Hepatocyte (in vitro differentiated cells): ENCODE data around the gene MYO1D. TPM values are rescaled to one million over a fixed set of nuclear protein-coding genes. Genes with fewer than 3 reads are reported as not detected.

Experiments
- DNase-seq: peaks from one replicate; pipeline ENCODE4 v3.0.0-alpha.2; 2016; ENCODE audit warnings: low spot score
- H2AFZ ChIP-seq: fragments of 200-600 bp; sonication (generic); 2 replicates; pipeline ENCODE4 v1.6.0; 2016; ENCODE audit warnings: antibody characterized with exemption, mild to moderate bottlenecking
- H3K27ac ChIP-seq: fragments of 200-600 bp; sonication (generic); 2 replicates; pipeline ENCODE4 v1.5.1; 2016; ENCODE audit warnings: mild to moderate bottlenecking
- H3K27me3 ChIP-seq: fragments of 200-600 bp; sonication (generic); 2 replicates; pipeline ENCODE4 v1.6.1; 2016
- H3K36me3 ChIP-seq: fragments of 200-600 bp; sonication (generic); replicated peaks from 2 replicates; pipeline ENCODE4 v1.5.1; 2016; ENCODE audit warnings: low read depth; ENCODE audit not compliant: insufficient read depth
- H3K4me1 ChIP-seq: fragments of 200-600 bp; sonication (generic); 2 replicates; pipeline ENCODE4 v1.5.1; 2016; ENCODE audit warnings: mild to moderate bottlenecking, moderate library complexity; ENCODE audit not compliant: insufficient read depth
- H3K4me2 ChIP-seq: fragments of 200-600 bp; sonication (generic); 2 replicates; pipeline ENCODE4 v1.6.0; 2016
- H3K4me3 ChIP-seq: fragments of 200-600 bp; sonication (generic); 2 replicates; pipeline ENCODE4 v1.5.1; 2016; ENCODE audit warnings: mild to moderate bottlenecking
- H3K79me2 ChIP-seq: fragments of 200-600 bp; sonication (generic); 2 replicates; pipeline ENCODE4 v1.6.0; 2017; ENCODE audit warnings: mild to moderate bottlenecking
- H3K9me2 ChIP-seq: fragments of 200-600 bp; sonication (generic); replicated peaks from 2 replicates; pipeline ENCODE4 v1.6.0; 2017; ENCODE audit warnings: mild to moderate bottlenecking; ENCODE audit not compliant: insufficient read depth
- H3K9me3 ChIP-seq: fragments of 200-600 bp; sonication (generic); 2 replicates; pipeline ENCODE4 v1.5.1; 2016; ENCODE audit warnings: low read depth, mild to moderate bottlenecking
- H4K20me1 ChIP-seq: fragments of 200-600 bp; sonication (generic); 2 replicates; pipeline ENCODE4 v1.6.0; 2016; ENCODE audit warnings: mild to moderate bottlenecking; ENCODE audit not compliant: insufficient read depth, poor library complexity, severe bottlenecking
- EZH2 ChIP-seq: fragments of 200-600 bp; sonication (generic); IDR thresholded peaks from 2 replicates; pipeline ENCODE4 v1.6.1; 2016; ENCODE audit warnings: antibody characterized with exemption, mild to moderate bottlenecking, borderline replicate concordance
- EZH2phosphoT487 ChIP-seq: fragments of 200-600 bp; sonication (generic); IDR thresholded peaks from one replicate; pipeline ENCODE4 v1.6.1; 2018; ENCODE audit warnings: antibody characterized with exemption, mild to moderate bottlenecking, low read depth, moderate library complexity; ENCODE audit not compliant: unreplicated experiment, severe bottlenecking
- WGBS: methylation state at CpG from one replicate; pipeline ENCODE4 v1.1.6; 2016; ENCODE audit warnings: low lambda C conversion rate; ENCODE audit errors: missing lambda C conversion rate; 5-methylcytosine and 5-hydroxymethylcytosine counted together
- polyA plus RNA-seq: library from polyadenylated mRNA; unstranded; fragments of >200 nt; fragmentation: Nextera tagmentation; extraction: Ambion mirVana; gene quantifications from 2 replicates; pipeline ENCODE4 v1.2.1, GENCODE V29; 2016
- total RNA-seq: library from RNA; depleted of rRNA; stranded (reverse); fragments of >200 nt; gene quantifications from 2 replicates; pipeline ENCODE4 v1.2.3, GENCODE V29; 2014
- TF ChIP-seq, protein P1 (sequence below): fragments of 200-600 bp; sonication (generic); IDR thresholded peaks from 2 replicates; pipeline ENCODE4 v1.5.1; 2016; ENCODE audit warnings: antibody characterized with exemption, mild to moderate bottlenecking; ENCODE audit not compliant: poor library complexity

Gene MYO1D
- total and polyA plus RNA-seq, 2 experiments from 2014 or later = 36.2 to 89.0 TPM

DNA sequence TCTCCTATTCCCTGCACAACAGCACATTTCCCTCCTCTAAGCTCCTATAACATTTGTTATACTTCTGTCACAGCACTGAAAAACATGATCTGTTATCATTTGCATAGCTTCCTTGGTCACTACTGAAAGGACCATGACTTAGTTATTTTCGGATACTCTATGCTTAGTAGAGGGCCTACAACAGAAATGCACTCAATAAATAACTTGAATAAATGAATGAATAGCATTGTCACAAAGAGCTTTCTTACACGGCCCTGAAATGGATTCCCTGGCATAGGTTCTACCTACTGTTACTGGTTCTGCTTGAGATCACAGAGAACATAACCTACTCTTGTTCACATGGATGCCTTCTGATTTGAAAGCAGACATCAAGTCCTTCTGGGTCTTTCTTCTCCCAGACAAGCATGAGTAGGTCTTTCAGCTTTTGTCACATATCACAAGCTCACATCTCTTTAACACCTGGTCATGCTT is 41.6 kb downstream of the MYO1D start:
- no peak overlapping the region for H2AFZ ChIP-seq
- H3K27me3 ChIP-seq = no peaks in the 10 kb centered on the region
- no peaks in the 10 kb centered on the region for H4K20me1 ChIP-seq
- no peaks in the 10 kb centered on the region for H3K9me2 ChIP-seq
- no peak for DNase-seq
- H3K4me3 ChIP-seq = no peak overlapping the region
- no peak overlapping the region for H3K4me2 ChIP-seq
- H3K27ac ChIP-seq = no peak overlapping the region
- WGBS = 90% methylated on average over 2 of the region's 2 CpGs
- H3K36me3 ChIP-seq = no peaks in the 10 kb centered on the region
- TF ChIP-seq, protein P1, sequence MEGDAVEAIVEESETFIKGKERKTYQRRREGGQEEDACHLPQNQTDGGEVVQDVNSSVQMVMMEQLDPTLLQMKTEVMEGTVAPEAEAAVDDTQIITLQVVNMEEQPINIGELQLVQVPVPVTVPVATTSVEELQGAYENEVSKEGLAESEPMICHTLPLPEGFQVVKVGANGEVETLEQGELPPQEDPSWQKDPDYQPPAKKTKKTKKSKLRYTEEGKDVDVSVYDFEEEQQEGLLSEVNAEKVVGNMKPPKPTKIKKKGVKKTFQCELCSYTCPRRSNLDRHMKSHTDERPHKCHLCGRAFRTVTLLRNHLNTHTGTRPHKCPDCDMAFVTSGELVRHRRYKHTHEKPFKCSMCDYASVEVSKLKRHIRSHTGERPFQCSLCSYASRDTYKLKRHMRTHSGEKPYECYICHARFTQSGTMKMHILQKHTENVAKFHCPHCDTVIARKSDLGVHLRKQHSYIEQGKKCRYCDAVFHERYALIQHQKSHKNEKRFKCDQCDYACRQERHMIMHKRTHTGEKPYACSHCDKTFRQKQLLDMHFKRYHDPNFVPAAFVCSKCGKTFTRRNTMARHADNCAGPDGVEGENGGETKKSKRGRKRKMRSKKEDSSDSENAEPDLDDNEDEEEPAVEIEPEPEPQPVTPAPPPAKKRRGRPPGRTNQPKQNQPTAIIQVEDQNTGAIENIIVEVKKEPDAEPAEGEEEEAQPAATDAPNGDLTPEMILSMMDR = no peak
- TF ChIP-seq EZH2phosphoT487 (no peak), EZH2 (no peak)
- no peaks in the 10 kb centered on the region for H3K9me3 ChIP-seq
- peaks cover 6% of the 10 kb centered on the region for H3K4me1 ChIP-seq
- peaks cover 78% of the 10 kb centered on the region for H3K79me2 ChIP-seq

DNA sequence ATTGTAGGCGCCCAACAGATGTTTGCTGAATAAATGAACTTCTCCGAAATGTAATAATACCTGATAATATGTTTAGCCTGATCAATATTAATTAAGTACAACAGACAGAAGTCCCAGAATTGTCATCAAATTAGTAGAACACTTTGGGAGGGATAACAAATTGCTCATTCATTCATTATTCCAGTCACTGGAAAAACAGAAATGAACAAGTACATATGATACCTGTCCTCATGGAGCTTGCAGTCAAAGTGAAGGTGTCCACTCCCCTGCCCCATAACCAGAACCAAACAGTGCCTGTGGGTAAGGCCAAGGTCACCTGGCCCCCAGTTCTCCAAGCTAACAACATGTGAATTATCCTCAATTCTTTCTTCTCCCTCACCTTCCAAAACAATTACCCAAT is 42.8 kb downstream of the MYO1D start:
- no peak overlapping the region for H3K27ac ChIP-seq
- H3K36me3 ChIP-seq = no peaks in the 10 kb centered on the region
- 96% methylated on average over 2 of the region's 2 CpGs for WGBS
- no peak overlapping the region for H3K4me3 ChIP-seq
- TF ChIP-seq EZH2phosphoT487 = no peak
- TF ChIP-seq, protein P1 = no peak
- no peak for TF ChIP-seq EZH2
- DNase-seq = no peak
- H3K9me2 ChIP-seq = no peaks in the 10 kb centered on the region
- peaks cover 85% of the 10 kb centered on the region for H3K79me2 ChIP-seq
- peaks cover 3% of the 10 kb centered on the region for H3K4me1 ChIP-seq
- no peak overlapping the region for H3K4me2 ChIP-seq
- H3K27me3 ChIP-seq = no peaks in the 10 kb centered on the region
- H4K20me1 ChIP-seq = no peaks in the 10 kb centered on the region
- H2AFZ ChIP-seq = no peak overlapping the region
- no peaks in the 10 kb centered on the region for H3K9me3 ChIP-seq

DNA sequence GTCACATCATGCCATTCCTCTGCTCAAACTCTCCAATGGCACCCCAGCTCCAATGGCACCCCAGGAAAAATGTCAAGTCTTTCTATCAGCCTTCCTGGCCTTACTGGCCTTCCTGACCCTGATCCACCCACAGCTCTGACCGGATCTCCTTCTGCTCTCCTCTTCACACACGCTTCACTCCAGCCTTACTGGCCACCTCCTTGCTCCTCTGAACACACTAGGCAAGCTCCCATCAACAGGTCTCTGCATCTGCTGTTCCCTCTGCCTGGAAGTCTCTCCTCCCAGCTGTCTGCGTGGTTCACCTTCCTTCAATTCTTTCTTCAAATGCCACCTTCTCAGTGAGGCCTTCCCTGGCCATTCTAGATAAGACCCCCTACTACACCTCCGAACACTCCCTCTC is 43.4 kb downstream of the MYO1D start:
- Histone ChIP-seq H3K79me2 (peaks cover 84% of the 10 kb centered on the region), H3K4me3 (no peak overlapping the region), H3K9me2 (no peaks in the 10 kb centered on the region), H4K20me1 (no peaks in the 10 kb centered on the region), H3K27me3 (no peaks in the 10 kb centered on the region), H3K36me3 (no peaks in the 10 kb centered on the region), H3K4me1 (peaks cover 8% of the 10 kb centered on the region), H3K27ac (no peak overlapping the region), H3K4me2 (no peak overlapping the region), H2AFZ (no peak overlapping the region), H3K9me3 (no peaks in the 10 kb centered on the region)
- no peak for DNase-seq
- WGBS = 85% methylated on average over 4 of the region's 4 CpGs
- TF ChIP-seq, protein P1 = no peak
- TF ChIP-seq EZH2phosphoT487 (no peak), EZH2 (no peak)

DNA sequence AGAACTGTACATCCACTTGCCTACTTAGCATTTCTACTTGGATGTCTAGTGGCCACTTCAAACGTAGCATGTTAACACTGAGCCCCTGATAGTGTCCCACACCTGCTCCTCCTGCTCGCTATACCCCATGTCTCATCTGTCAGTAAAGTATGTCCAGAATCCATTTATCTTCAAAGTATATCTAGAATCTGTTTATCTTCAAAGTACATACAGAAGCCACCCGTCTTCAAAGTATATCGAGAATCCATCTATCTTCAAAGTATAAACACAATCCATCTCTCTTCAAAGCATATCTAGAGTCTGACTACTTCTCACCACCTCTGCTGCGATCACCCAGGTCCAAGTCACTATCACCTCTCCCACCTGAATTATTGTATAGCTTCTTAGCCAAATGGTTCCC is 43.8 kb downstream of the MYO1D start:
- H3K36me3 ChIP-seq = no peaks in the 10 kb centered on the region
- H4K20me1 ChIP-seq = no peaks in the 10 kb centered on the region
- no peaks in the 10 kb centered on the region for H3K27me3 ChIP-seq
- TF ChIP-seq EZH2 = no peak
- TF ChIP-seq, protein P1 = no peak
- TF ChIP-seq EZH2phosphoT487 = no peak
- DNase-seq = no peak
- H3K9me2 ChIP-seq = no peaks in the 10 kb centered on the region
- 49% methylated on average over 5 of the region's 5 CpGs for WGBS
- peaks cover 8% of the 10 kb centered on the region for H3K4me1 ChIP-seq
- no peak overlapping the region for H2AFZ ChIP-seq
- no peak overlapping the region for H3K27ac ChIP-seq
- peaks cover 80% of the 10 kb centered on the region for H3K79me2 ChIP-seq
- H3K9me3 ChIP-seq = no peaks in the 10 kb centered on the region
- no peak overlapping the region for H3K4me2 ChIP-seq
- H3K4me3 ChIP-seq = no peak overlapping the region
